ENCODE results near the gene ADAM33. TPM values are rescaled to one million over a fixed set of nuclear protein-coding genes. Genes with fewer than 3 reads are reported as not detected.

The ADAM33 gene
- total and polyA plus RNA-seq, 2 of the 8 experiments (the other 6 are each of a cell fraction or from before 2014, with no cell fraction given): 4.2 to 6.0 TPM

DNA sequence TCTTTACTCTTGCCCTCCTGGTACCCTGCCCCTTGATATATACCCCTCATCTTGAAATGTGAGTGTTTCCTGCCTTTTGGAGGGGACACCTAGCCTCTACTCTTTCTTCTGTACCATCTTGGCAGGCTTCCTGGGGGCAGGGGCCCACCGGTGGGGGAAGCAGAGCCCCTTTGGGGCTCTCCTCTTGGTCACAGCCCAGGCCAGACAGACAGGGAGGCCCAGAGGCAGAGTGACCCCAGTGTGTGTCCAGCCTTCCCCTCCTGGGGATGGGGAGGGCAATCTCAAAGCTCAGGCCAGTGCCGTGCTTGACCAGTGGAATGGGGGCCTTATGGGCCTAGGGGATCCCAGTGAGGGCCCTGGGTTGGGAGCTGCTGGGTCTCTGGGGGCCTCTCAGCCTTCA is 3.6 kb downstream of the ADAM33 start:
- POLR2A ChIA-PET (ENCODE audit: partially characterized antibody): interaction anchor here (0.6 to 2.9 kb wide), 3 partner anchors 7 to 75 kb away, joined by 3 to 8 read pairs (median 3); no protein-coding TSS in a partner anchor
- Histone ChIP-seq H4K91ac (replicated peaks; ENCODE audit: insufficient read length, low read length) (no peak overlapping the region), H3K4me3 (ENCODE audit: extremely low read depth in 1 of 4, insufficient read depth in 2 of 4, low read depth in 3 of 4, low read length in 4 of 4) (no peak overlapping the region), H2BK120ac (replicated peaks; ENCODE audit: low read depth, low read length) (no peak overlapping the region), H3K23me2 (ENCODE audit: low read depth, low read length) (peaks cover 11% of the 10 kb centered on the region), H3K9me3 (ENCODE audit: insufficient read depth in 2 of 2, low read depth in 1 of 2, low read length in 1 of 2) (no peaks in the 10 kb centered on the region), H3K79me2 (ENCODE audit: control insufficient read depth in 1 of 2, insufficient read depth in 2 of 2, low read length in 2 of 2) (no peaks in the 10 kb centered on the region), H3K4ac (replicated peaks; ENCODE audit: insufficient read length, low read depth, low read length) (no peak overlapping the region), H2AK5ac (ENCODE audit: low read depth, low read length) (no peak overlapping the region), H3K14ac (ENCODE audit: insufficient read length) (no peak overlapping the region), H4K8ac (ENCODE audit: extremely low read depth, insufficient read depth, low read length) (no peak overlapping the region; the same call in 1 of the 2 replicates), H2BK5ac (ENCODE audit: low read depth, low read length) (no peak overlapping the region), H3K4me1 (replicated peaks in 1 of 4; ENCODE audit: control insufficient read depth in 3 of 4, insufficient read depth in 4 of 4, low read length in 3 of 4) (peaks cover 2 to 21% (median 14%) of the 10 kb centered on the region in 4 experiments), H3K27ac (ENCODE audit: low read depth, low read length) (no peak overlapping the region), H3K23ac (ENCODE audit: insufficient read length) (no peak overlapping the region), H2BK12ac (ENCODE audit: low read depth, low read length) (no peak overlapping the region), H3K27me3 (replicated peaks in 1 of 4; ENCODE audit: control insufficient read depth in 3 of 4, extremely low read depth in 1 of 4, insufficient read depth in 3 of 4, low read length in 3 of 4) (peaks cover 0 to 18% (median 7%) of the 10 kb centered on the region in 4 experiments; a peak in 5 of 7 replicates), H4K5ac (ENCODE audit: insufficient read length, low read depth, low read length) (no peak overlapping the region), H3K36me3 (ENCODE audit: control insufficient read depth in 2 of 4, insufficient read depth in 4 of 4, low read length in 3 of 4) (no peaks in the 10 kb centered on the region), H4K20me1 (replicated peaks in 1 of 2; ENCODE audit: control insufficient read depth in 1 of 2, insufficient read depth in 2 of 2, low read length in 2 of 2) (no peaks in the 10 kb centered on the region), H2BK20ac (ENCODE audit: low read length) (no peak overlapping the region), H3K56ac (replicated peaks; ENCODE audit: insufficient read length, low read depth, low read length) (no peak overlapping the region), H2BK15ac (ENCODE audit: low read length) (no peak overlapping the region), H3K18ac (ENCODE audit: extremely low read depth, low read length) (no peak overlapping the region), H3K9ac (replicated peaks in 1 of 4; ENCODE audit: extremely low read depth in 1 of 4, low read depth in 3 of 4, low read length in 3 of 4) (no peak overlapping the region), H3K79me1 (ENCODE audit: low read depth, low read length) (no peaks in the 10 kb centered on the region), H2AFZ (ENCODE audit: low read length) (no peak overlapping the region), H3K4me2 (ENCODE audit: insufficient read depth in 1 of 2, low read depth in 2 of 2, low read length in 2 of 2) (no peak overlapping the region)
- DNase-seq (ENCODE audit: low read depth in 1 of 2, low spot score in 2 of 2): no peak
- CTCF ChIA-PET (ENCODE audit: partially characterized antibody): interaction anchor here (0.8 to 45.1 kb wide), 12 partner anchors 11 to 115 kb away, joined by 3 to 1432 read pairs (median 6); partner anchors contain the start of genes ADAM33, GFRA4 and SIGLEC1
- 81% methylated on average over 2 of the region's 2 CpGs; no CpG with 5 or more reads in 1 of the 2 experiments for WGBS, 2 experiments (ENCODE audit: extremely low coverage in 1 of 2, insufficient coverage in 1 of 2, insufficient read length in 1 of 2, insufficient replicate concordance in 2 of 2, low coverage in 1 of 2, low lambda C conversion rate in 2 of 2, missing lambda C conversion rate in 1 of 2)
- FAIRE-seq: no peak
- no peak for TF ChIP-seq SRF (IDR thresholded peaks at IDR 0.05; ENCODE audit: low read depth, low read length)
- TF ChIP-seq TCF12 (IDR thresholded peaks at IDR 0.05; ENCODE audit: low read depth, low read length): no peak
- TF ChIP-seq SP2 (IDR thresholded peaks at IDR 0.05; ENCODE audit: low read length): no peak
- TF ChIP-seq, protein P1, sequence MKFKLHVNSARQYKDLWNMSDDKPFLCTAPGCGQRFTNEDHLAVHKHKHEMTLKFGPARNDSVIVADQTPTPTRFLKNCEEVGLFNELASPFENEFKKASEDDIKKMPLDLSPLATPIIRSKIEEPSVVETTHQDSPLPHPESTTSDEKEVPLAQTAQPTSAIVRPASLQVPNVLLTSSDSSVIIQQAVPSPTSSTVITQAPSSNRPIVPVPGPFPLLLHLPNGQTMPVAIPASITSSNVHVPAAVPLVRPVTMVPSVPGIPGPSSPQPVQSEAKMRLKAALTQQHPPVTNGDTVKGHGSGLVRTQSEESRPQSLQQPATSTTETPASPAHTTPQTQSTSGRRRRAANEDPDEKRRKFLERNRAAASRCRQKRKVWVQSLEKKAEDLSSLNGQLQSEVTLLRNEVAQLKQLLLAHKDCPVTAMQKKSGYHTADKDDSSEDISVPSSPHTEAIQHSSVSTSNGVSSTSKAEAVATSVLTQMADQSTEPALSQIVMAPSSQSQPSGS (IDR thresholded peaks at IDR 0.05; ENCODE audit: low read length): no peak
- TF ChIP-seq EGR1 (IDR thresholded peaks at IDR 0.05; ENCODE audit: borderline replicate concordance, low read depth, low read length): no peak
- TF ChIP-seq CBX8 (IDR thresholded peaks at IDR 0.05; ENCODE audit: borderline replicate concordance, low read depth, low read length): no peak
- TF ChIP-seq TBP (IDR thresholded peaks at IDR 0.05; ENCODE audit: low read depth, low read length): no peak
- TF ChIP-seq KDM5A (IDR thresholded peaks at IDR 0.05; ENCODE audit: low read length): no peak
- TF ChIP-seq CHD1 (IDR thresholded peaks at IDR 0.05; ENCODE audit: low read depth, low read length): no peak
- no peak for TF ChIP-seq CREB1 (IDR thresholded peaks at IDR 0.05)
- TF ChIP-seq KDM4A (IDR thresholded peaks at IDR 0.05; ENCODE audit: low read depth, low read length, severe bottlenecking): no peak
- TF ChIP-seq HDAC2 (IDR thresholded peaks at IDR 0.05; ENCODE audit: borderline replicate concordance in 1 of 2, low read depth in 2 of 2, low read length in 2 of 2): no peak
- TF ChIP-seq RXRA (IDR thresholded peaks at IDR 0.05; ENCODE audit: insufficient read depth, low read depth, low read length): no peak

Measured in H1 (cell line).